Stimulated activated CD4-positive, alpha-beta T cell treated with anti-CD3 and anti-CD28 coated beads, Interleukin-12 subunit alpha, Interleukin-12 subunit beta, amount 100 ng/mL, for 48 hours (primary cell): Measurements from ENCODE around the gene POMGNT2.
"Not testable (repeated sequence)": the region's sequence is repeated elsewhere in the genome, so short reads cannot be mapped to it uniquely, and the experiment has no call there.

ENCODE experiments used
- DNase-seq, 3 donors: peaks; one replicate each; pipeline ENCODE4 v3.0.0-alpha.2; 2020; ENCODE audit warnings: low read depth in 2 of 3, low spot score in 1 of 3

The POMGNT2 gene

GRCh38 chr3:43048470-43048869, 57.4 kb downstream of the POMGNT2 start:
- no peak for DNase-seq

DNA sequence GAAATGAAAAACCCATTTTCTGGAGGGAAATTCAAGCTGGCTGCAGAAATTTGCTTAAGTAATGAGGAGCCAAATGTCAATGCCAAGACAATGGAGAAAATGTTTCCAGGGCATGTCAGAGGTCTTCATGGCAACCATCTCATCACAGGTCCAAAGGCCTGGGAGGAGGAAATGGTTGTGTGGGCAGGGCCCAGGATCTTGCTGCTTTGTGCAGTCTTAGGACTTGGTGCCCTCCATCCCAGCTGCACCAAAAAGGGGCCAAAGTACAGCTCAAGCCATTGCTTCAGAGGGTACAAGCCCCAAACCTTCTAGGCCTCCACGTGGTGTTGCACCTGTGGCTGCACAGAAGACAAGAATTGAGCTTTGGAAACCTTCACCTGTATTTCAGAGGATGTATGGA, 59.3 kb downstream of the POMGNT2 start:
- DNase-seq, result no peak

GRCh38 chr3:43045079-43045478, 60.8 kb downstream of the POMGNT2 start:
- not testable (repeated sequence) for DNase-seq

GRCh38 chr3:43043793-43044192, 62.1 kb downstream of the POMGNT2 start:
- DNase-seq, result no peak

DNA sequence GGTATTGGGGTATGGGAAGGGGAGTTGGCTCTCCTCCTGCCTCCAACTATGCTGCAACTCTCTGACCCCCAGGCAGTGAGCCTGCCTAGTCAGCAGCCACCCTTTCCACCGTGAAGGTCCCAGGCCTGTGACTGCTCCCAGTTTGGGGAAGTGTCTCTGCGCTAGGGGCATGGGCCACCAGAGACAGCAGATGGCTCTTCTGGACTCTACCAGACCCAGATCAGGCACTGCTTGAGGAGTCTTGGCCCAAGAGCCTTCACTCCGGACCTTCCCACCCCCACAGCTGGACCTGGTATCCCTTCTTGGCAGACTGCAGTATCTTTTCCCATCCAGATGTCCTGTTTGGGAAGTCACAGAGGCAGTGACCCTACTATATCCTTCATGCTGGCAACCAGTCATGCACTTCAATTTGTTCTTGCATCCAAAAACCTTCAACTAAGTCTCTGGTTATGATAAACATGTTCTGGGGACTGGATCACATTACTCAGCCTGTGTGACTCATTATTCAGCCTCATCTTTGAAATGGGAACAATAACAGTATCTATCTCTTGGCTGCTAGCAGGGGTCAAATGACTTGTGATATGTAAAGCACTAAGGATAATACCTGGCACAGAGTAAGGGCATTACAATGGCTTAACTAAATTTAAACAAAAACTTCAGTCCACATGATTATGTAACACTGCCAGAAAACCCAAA, 62.7 kb downstream of the POMGNT2 start:
- DNase-seq, result no peak

GRCh38 chr3:43041517-43041916, 64.4 kb downstream of the POMGNT2 start:
- DNase-seq, result no peak

GRCh38 chr3:43038010-43038409, 67.9 kb downstream of the POMGNT2 start:
- DNase-seq, result no peak

DNA sequence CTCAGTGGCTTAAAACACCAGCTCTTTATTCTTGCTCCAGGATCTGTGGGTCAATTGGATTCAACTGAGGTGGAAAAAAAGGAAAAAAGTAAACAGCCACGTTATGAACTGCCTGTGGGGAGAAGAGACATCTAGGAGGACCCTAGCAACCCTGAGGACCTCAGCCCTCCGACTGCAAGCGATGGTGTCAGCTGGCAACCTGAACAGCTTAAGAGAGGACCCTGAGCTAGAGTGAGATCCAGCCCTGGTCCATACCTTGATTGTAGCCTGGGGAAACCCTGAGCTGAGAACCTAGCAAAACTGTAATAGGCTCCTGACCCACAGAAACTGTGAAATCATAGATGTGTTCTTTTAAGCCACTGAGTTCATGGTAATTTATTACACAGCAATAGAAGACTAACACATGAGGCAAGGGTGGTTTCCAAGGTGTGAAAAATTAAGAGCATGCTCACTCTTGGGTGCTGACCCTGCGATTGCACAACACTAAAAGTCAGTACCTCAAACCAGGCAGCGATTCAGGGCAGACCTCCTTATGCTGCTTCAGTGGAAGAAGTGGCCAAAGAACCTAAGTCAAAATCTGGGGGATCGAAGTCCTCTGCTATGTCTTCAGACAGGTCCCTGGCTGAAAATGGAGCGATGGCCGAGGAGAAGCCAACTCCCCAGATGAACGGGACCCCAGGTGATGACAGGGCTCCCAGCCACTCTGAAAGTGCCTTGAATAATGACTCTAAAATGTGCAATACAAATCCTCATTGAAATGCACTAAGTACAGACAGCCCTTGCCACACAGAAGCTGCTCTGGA, 69.1 kb downstream of the POMGNT2 start:
- DNase-seq, result no peak

GRCh38 chr3:43035801-43036365, 70.0 kb downstream of the POMGNT2 start:
- no peak for DNase-seq

GRCh38 chr3:43034911-43035310, 71.0 kb downstream of the POMGNT2 start:
- DNase-seq, result no peak

DNA sequence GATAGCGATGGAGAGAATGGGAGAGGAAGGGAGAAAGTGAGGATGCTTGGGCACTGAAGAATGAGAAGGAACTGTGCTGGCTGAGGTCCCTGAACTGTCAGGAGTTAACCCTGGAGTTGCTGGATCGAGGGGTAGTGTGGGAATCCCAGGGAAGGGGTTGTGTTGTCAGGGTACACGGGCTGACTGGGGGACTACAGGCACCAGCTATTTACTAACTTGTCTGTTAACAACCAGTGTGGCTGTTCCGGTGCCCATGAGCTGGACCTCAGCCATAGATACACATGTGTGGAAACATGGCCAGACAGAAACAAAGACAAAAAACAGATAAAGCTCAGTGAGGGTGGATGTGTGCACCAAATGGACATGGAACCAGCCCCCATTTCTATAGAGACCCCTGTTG, 71.7 kb downstream of the POMGNT2 start:
- DNase-seq, result no peak

- DNase-seq, result no peak
Measured at GRCh38 chr3:43032646-43033628, 72.9 kb downstream of the POMGNT2 start.

GRCh38 chr3:43031889-43032545, 73.9 kb downstream of the POMGNT2 start:
- DNase-seq, result no peak

- DNase-seq, result no peak
Measured at GRCh38 chr3:43031485-43031884, 74.4 kb downstream of the POMGNT2 start.

DNA sequence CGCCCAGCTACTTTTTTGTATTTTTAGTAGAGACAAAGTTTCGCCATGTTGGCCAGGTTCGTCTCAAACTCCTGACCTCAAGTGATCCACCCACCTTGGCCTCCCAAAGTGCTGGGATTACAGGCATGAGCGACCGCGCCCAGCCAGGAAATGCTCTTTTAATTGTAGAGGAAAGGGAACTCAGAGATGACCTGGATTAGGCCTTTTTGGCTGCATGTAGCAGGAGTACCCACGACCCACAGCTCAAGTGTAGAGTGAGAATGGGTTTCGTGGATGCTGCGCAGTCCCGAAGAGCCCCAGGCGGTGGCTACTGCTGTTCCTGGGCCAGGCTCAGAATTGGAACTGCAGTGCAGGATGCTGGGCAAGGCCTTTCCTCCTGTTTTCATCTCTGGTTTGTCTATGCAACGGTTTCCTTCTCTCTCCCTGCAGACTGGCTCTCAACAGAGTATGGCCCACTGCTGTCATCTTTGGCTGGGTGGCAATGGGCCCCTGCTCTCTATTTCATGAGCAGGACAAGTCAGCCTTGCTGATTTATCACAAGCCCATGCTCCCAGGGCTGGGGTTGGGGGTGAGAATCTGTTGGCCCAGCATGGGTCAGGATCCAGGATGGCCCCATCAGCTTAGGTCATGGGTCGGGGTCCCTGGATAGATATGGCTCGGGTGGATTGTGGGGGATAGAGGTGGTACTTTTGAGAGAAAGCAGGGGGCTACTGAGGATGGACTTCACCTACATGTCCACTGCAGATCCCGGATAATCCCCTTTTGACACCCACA, 75.5 kb downstream of the POMGNT2 start:
- no peak for DNase-seq
